DOHH2 (cell line): ENCODE measurements around the gene PRKAG3.

Experiments
- H3F3A ChIP-seq: fragments of 200-600 bp; sonication (generic), shearing (Covaris generic); 2 replicates; pipeline ENCODE4 v1.6.0; 2016; ENCODE audit warnings: antibody characterized with exemption, mild to moderate bottlenecking; ENCODE audit not compliant: control insufficient read depth, insufficient read depth
- H3K27ac ChIP-seq: fragments of 200-600 bp; sonication (generic); 2 replicates; pipeline ENCODE4 v1.5.1; 2014; ENCODE audit warnings: low read depth, mild to moderate bottlenecking, low read length, moderate library complexity
- H3K27me3 ChIP-seq: fragments of 200-600 bp; sonication (generic); 2 replicates; pipeline ENCODE4 v1.6.1; 2014; ENCODE audit warnings: mild to moderate bottlenecking, low read length, mixed read lengths; ENCODE audit not compliant: control insufficient read depth
- H3K36me3 ChIP-seq: fragments of 200-600 bp; sonication (generic); 2 replicates; pipeline ENCODE4 v1.6.1; 2014; ENCODE audit warnings: mild to moderate bottlenecking, low read length, moderate library complexity, mixed read lengths; ENCODE audit not compliant: control insufficient read depth
- H3K4me1 ChIP-seq: fragments of 200-600 bp; sonication (generic); 2 replicates; pipeline ENCODE4 v1.6.1; 2014; ENCODE audit warnings: mild to moderate bottlenecking, low read length, mixed read lengths; ENCODE audit not compliant: control insufficient read depth
- H3K4me2 ChIP-seq: fragments of 200-600 bp; sonication (generic); 2 replicates; pipeline ENCODE4 v1.6.0; 2014; ENCODE audit warnings: mild to moderate bottlenecking, low read length, moderate library complexity
- H3K4me3 ChIP-seq: fragments of 200-600 bp; sonication (generic); 2 replicates; pipeline ENCODE4 v1.5.1; 2014; ENCODE audit warnings: mild to moderate bottlenecking, low read length, mixed read lengths
- H3K79me2 ChIP-seq: fragments of 200-600 bp; sonication (generic); 2 replicates; pipeline ENCODE4 v1.6.1; 2014; ENCODE audit warnings: mild to moderate bottlenecking, low read length, mixed read lengths; ENCODE audit not compliant: control insufficient read depth
- H3K9me2 ChIP-seq: fragments of 200-600 bp; sonication (generic); replicated peaks from 2 replicates; pipeline ENCODE4 v1.6.1; 2014; ENCODE audit warnings: mild to moderate bottlenecking, low read length, mixed read lengths; ENCODE audit not compliant: control insufficient read depth
- H3K9me3 ChIP-seq: fragments of 200-600 bp; sonication (generic); 2 replicates; pipeline ENCODE4 v1.6.1; 2014; ENCODE audit warnings: antibody characterized with exemption, low read length, mixed read lengths; ENCODE audit not compliant: control insufficient read depth, insufficient read depth
- H4K20me1 ChIP-seq: fragments of 200-600 bp; sonication (generic); 2 replicates; pipeline ENCODE4 v1.6.0; 2014; ENCODE audit warnings: low read depth, mild to moderate bottlenecking, antibody characterized with exemption, low read length, moderate library complexity; ENCODE audit not compliant: control insufficient read depth, insufficient read depth
- CTCF ChIP-seq: fragments of 200-600 bp; sonication (generic); IDR thresholded peaks from one replicate; pipeline ENCODE4 v1.5.1; 2014; ENCODE audit warnings: antibody characterized with exemption, mild to moderate bottlenecking, low read depth, low read length; ENCODE audit not compliant: poor library complexity, severe bottlenecking
- EZH2phosphoT487 ChIP-seq: fragments of 200-600 bp; sonication (generic); IDR thresholded peaks from 2 replicates; pipeline ENCODE4 v1.6.1; 2017; ENCODE audit warnings: borderline replicate concordance, mild to moderate bottlenecking, antibody characterized with exemption, low read length, moderate library complexity, mixed read lengths

The PRKAG3 gene

GRCh38 chr2:218877331-218877730, 45.7 kb upstream of the PRKAG3 start:
- Histone ChIP-seq H3K4me3 (no peak overlapping the region; the same call in 1 of the 2 replicates), H4K20me1 (no peaks in the 10 kb centered on the region), H3F3A (peaks cover 9% of the 10 kb centered on the region), H3K79me2 (no peaks in the 10 kb centered on the region), H3K4me1 (peaks cover 65% of the 10 kb centered on the region), H3K9me3 (no peaks in the 10 kb centered on the region), H3K27me3 (peaks cover 42% of the 10 kb centered on the region), H3K4me2 (peak overlapping the region; percentile 20), H3K27ac (no peak overlapping the region), H3K9me2 (no peaks in the 10 kb centered on the region), H3K36me3 (no peaks in the 10 kb centered on the region)
- no peak for TF ChIP-seq CTCF

GRCh38 chr2:218876562-218877219, 45.1 kb upstream of the PRKAG3 start:
- Histone ChIP-seq H3F3A (peaks cover 7% of the 10 kb centered on the region), H4K20me1 (no peaks in the 10 kb centered on the region), H3K4me1 (peaks cover 65% of the 10 kb centered on the region), H3K36me3 (no peaks in the 10 kb centered on the region), H3K9me2 (no peaks in the 10 kb centered on the region), H3K27me3 (peaks cover 41% of the 10 kb centered on the region), H3K27ac (no peak overlapping the region), H3K79me2 (no peaks in the 10 kb centered on the region), H3K4me2 (peak overlapping the region; percentile 20), H3K4me3 (no peak overlapping the region; the same call in 1 of the 2 replicates), H3K9me3 (no peaks in the 10 kb centered on the region)
- TF ChIP-seq CTCF (peak; percentile 98), EZH2phosphoT487 (no peak)

- H3K36me3 ChIP-seq = no peaks in the 10 kb centered on the region
- no peak overlapping the region for H3K4me3 ChIP-seq
- H3K79me2 ChIP-seq = no peaks in the 10 kb centered on the region
- H3K27ac ChIP-seq = no peak overlapping the region
- no peak for TF ChIP-seq CTCF
- TF ChIP-seq EZH2phosphoT487 = no peak
- H3F3A ChIP-seq = peaks cover 10% of the 10 kb centered on the region
- no peaks in the 10 kb centered on the region for H3K9me2 ChIP-seq
- H3K9me3 ChIP-seq = no peaks in the 10 kb centered on the region
- H3K27me3 ChIP-seq = peaks cover 32% of the 10 kb centered on the region
- peaks cover 65% of the 10 kb centered on the region for H3K4me1 ChIP-seq
- no peaks in the 10 kb centered on the region for H4K20me1 ChIP-seq
- no peak overlapping the region for H3K4me2 ChIP-seq
Measured at GRCh38 chr2:218875692-218876246, 44.2 kb upstream of the PRKAG3 start.
